ENCODE results near the gene TBC1D5. TPM values are rescaled to one million over a fixed set of nuclear protein-coding genes. Genes with fewer than 3 reads are reported as not detected.

TBC1D5 gene
- total and polyA plus RNA-seq, 4 donors, result 34.6 to 135 (median 69.1) TPM

- no peaks in the 10 kb centered on the region for H3K27me3 ChIP-seq (ENCODE audit: control insufficient read depth, insufficient read depth, low read length)
- no peak overlapping the region for H3K4me3 ChIP-seq (ENCODE audit: low read depth, low read length)
- H3K4me1 ChIP-seq (ENCODE audit: control insufficient read depth, insufficient read depth, low read length), result no peaks in the 10 kb centered on the region
- no peak overlapping the region for H3K27ac ChIP-seq (ENCODE audit: low read depth, low read length)
- WGBS (ENCODE audit: insufficient coverage), result no CpG with 5 or more reads among the region's 2 CpGs
- H3K9me3 ChIP-seq (ENCODE audit: control insufficient read depth, insufficient read depth, low read length), result no peaks in the 10 kb centered on the region
- H3K36me3 ChIP-seq (ENCODE audit: control insufficient read depth, insufficient read depth, low read length), result no peaks in the 10 kb centered on the region
- peak in 5 of 6 donors; percentile 13 to 90 (median 38) for DNase-seq (ENCODE audit: low read depth in 4 of 6, low spot score in 6 of 6)
Observed at GRCh38 chr3:17431004-17431403, 311.4 kb downstream of the TBC1D5 start.

DNA sequence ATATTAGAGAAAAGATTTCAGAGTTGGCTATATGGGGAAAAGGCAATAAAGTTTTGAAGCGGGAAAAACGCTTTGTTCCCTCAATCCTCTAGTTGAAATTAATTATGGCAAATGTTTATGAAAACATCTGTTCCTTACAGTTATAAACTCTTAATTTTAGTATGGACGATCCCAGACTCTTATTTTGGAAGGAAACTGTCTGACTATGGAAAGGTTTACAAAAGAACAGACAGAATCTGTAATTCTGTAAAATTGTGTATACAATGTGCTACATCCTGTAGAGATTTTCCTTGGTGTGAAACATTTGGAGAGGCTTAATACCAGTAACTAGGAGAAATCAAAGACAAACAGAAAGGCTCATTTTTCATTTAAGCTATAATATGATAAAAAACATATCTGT, 311.8 kb downstream of the TBC1D5 start:
- Histone ChIP-seq H3K27me3 (ENCODE audit: control insufficient read depth, insufficient read depth, low read length) (no peaks in the 10 kb centered on the region), H3K36me3 (ENCODE audit: control insufficient read depth, insufficient read depth, low read length) (no peaks in the 10 kb centered on the region), H3K4me1 (ENCODE audit: control insufficient read depth, insufficient read depth, low read length) (no peaks in the 10 kb centered on the region), H3K4me3 (ENCODE audit: low read depth, low read length) (no peak overlapping the region), H3K9me3 (ENCODE audit: control insufficient read depth, insufficient read depth, low read length) (no peaks in the 10 kb centered on the region), H3K27ac (ENCODE audit: low read depth, low read length) (no peak overlapping the region)
- DNase-seq (ENCODE audit: low read depth in 4 of 6, low spot score in 6 of 6), result peak in 1 of 6 donors; percentile 60
- WGBS (ENCODE audit: insufficient coverage), result no CpG with 5 or more reads among the region's 3 CpGs

GRCh38 chr3:17423786-17424536, 318.5 kb downstream of the TBC1D5 start:
- H3K27me3 ChIP-seq (ENCODE audit: control insufficient read depth, insufficient read depth, low read length), result no peaks in the 10 kb centered on the region
- H3K9me3 ChIP-seq (ENCODE audit: control insufficient read depth, insufficient read depth, low read length), result no peaks in the 10 kb centered on the region
- no peak overlapping the region for H3K4me3 ChIP-seq (ENCODE audit: low read depth, low read length)
- no peaks in the 10 kb centered on the region for H3K36me3 ChIP-seq (ENCODE audit: control insufficient read depth, insufficient read depth, low read length)
- no peak for DNase-seq (ENCODE audit: low read depth in 4 of 6, low spot score in 6 of 6)
- H3K27ac ChIP-seq (ENCODE audit: low read depth, low read length), result no peak overlapping the region
- WGBS (ENCODE audit: insufficient coverage), result no CpG with 5 or more reads among the region's 4 CpGs
- no peaks in the 10 kb centered on the region for H3K4me1 ChIP-seq (ENCODE audit: control insufficient read depth, insufficient read depth, low read length)

- no peak overlapping the region for H3K27ac ChIP-seq (ENCODE audit: low read depth, low read length)
- no CpG with 5 or more reads among the region's 2 CpGs for WGBS (ENCODE audit: insufficient coverage)
- no peaks in the 10 kb centered on the region for H3K36me3 ChIP-seq (ENCODE audit: control insufficient read depth, insufficient read depth, low read length)
- no peak overlapping the region for H3K4me3 ChIP-seq (ENCODE audit: low read depth, low read length)
- no peaks in the 10 kb centered on the region for H3K9me3 ChIP-seq (ENCODE audit: control insufficient read depth, insufficient read depth, low read length)
- H3K27me3 ChIP-seq (ENCODE audit: control insufficient read depth, insufficient read depth, low read length), result no peaks in the 10 kb centered on the region
- no peaks in the 10 kb centered on the region for H3K4me1 ChIP-seq (ENCODE audit: control insufficient read depth, insufficient read depth, low read length)
- DNase-seq (ENCODE audit: low read depth in 4 of 6, low spot score in 6 of 6), result no peak
Observed at GRCh38 chr3:17422636-17423035, 319.8 kb downstream of the TBC1D5 start.

DNA sequence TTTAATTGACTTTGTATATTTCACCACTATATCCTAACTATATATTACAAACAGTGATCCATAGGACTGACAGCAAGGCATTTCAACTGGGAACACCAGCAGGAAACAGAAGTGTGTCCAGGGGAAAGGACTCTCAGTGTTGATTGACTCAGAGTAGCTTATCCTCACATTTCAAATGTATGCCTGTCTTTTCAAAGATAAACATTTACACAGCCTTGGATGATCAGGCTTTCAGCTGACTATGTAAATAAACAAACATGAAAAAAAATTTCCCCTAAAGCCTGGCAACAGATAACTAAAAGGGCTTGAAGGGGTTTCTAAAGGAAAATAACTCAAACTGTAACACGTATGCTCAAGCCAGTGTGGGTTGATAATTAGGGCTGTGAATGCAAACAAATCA, 321.8 kb downstream of the TBC1D5 start:
- no CpG with 5 or more reads among the region's 1 CpG for WGBS (ENCODE audit: insufficient coverage)
- H3K27ac ChIP-seq (ENCODE audit: low read depth, low read length), result no peak overlapping the region
- H3K27me3 ChIP-seq (ENCODE audit: control insufficient read depth, insufficient read depth, low read length), result no peaks in the 10 kb centered on the region
- DNase-seq (ENCODE audit: low read depth in 4 of 6, low spot score in 6 of 6), result no peak
- H3K4me1 ChIP-seq (ENCODE audit: control insufficient read depth, insufficient read depth, low read length), result no peaks in the 10 kb centered on the region
- H3K36me3 ChIP-seq (ENCODE audit: control insufficient read depth, insufficient read depth, low read length), result no peaks in the 10 kb centered on the region
- H3K9me3 ChIP-seq (ENCODE audit: control insufficient read depth, insufficient read depth, low read length), result no peaks in the 10 kb centered on the region
- no peak overlapping the region for H3K4me3 ChIP-seq (ENCODE audit: low read depth, low read length)

DNA sequence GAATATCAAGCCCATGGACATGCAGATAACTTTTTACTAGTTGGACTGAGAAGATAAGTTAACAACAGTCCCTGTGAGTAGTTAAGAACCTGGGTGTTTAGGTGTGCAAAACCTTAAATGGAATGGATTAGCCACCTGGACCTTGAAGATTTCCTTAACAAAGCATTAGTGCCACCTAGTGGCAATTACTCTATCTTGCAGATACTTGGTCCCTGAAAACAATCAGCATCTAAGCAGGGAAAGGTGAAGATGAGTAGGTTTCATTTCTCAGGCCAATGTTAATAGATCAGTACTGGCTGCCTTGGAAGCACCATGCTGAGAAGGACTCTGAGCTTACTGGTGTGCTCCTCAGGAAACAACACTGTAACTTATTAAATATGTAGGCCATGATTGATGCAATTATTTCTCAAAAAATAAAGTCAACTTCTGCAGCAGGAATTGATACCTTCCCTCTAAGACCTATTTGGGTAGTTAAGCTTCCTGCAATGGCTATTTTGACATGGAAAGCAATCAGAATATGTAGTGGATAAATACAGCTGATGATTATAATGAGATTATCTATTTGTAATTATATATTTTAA, 329.4 kb downstream of the TBC1D5 start:
- no peak overlapping the region for H3K4me3 ChIP-seq (ENCODE audit: low read depth, low read length)
- H3K36me3 ChIP-seq (ENCODE audit: control insufficient read depth, insufficient read depth, low read length), result no peaks in the 10 kb centered on the region
- no peaks in the 10 kb centered on the region for H3K4me1 ChIP-seq (ENCODE audit: control insufficient read depth, insufficient read depth, low read length)
- no peak overlapping the region for H3K27ac ChIP-seq (ENCODE audit: low read depth, low read length)
- no peaks in the 10 kb centered on the region for H3K9me3 ChIP-seq (ENCODE audit: control insufficient read depth, insufficient read depth, low read length)
- DNase-seq (ENCODE audit: low read depth in 4 of 6, low spot score in 6 of 6), result peak in 2 of 6 donors; percentile 51 to 60
- H3K27me3 ChIP-seq (ENCODE audit: control insufficient read depth, insufficient read depth, low read length), result no peaks in the 10 kb centered on the region

DNA sequence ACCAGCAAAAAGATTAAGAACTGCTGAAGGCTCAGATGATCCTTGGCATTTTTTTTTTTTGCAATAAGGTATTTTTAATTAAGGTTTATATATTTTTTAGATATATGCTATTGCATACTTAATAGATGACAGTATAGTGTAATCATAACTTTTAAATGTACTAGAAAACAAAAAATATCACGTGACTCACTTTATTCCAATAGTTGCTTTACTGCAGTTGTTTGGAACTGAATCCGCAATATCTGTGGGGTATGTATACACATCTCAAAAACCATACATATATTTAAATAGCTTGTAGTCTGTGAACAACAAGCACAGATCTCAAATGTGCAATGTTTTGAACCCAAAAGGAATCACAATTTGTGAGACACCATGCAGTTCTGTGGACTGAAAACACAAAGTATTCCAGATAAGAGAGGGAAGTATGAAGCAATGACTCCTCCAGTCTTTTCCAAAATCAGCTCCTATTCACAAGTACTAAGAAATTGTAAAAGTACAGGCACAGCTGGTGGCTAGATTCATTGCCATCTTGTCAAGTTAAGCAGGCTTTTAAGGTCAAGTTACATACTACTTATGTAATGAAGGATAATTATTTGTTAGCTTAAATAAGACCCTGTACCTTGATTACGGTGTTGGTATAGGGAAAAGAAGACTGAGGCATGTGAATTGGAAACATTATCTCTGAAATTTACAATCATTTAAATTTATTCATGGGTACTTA, 331.1 kb downstream of the TBC1D5 start:
- Histone ChIP-seq H3K4me1 (ENCODE audit: control insufficient read depth, insufficient read depth, low read length) (no peaks in the 10 kb centered on the region), H3K36me3 (ENCODE audit: control insufficient read depth, insufficient read depth, low read length) (no peaks in the 10 kb centered on the region), H3K27ac (ENCODE audit: low read depth, low read length) (no peak overlapping the region), H3K4me3 (ENCODE audit: low read depth, low read length) (no peak overlapping the region), H3K27me3 (ENCODE audit: control insufficient read depth, insufficient read depth, low read length) (no peaks in the 10 kb centered on the region), H3K9me3 (ENCODE audit: control insufficient read depth, insufficient read depth, low read length) (no peaks in the 10 kb centered on the region)
- no CpG with 5 or more reads among the region's 3 CpGs for WGBS (ENCODE audit: insufficient coverage)
- no peak for DNase-seq (ENCODE audit: low read depth in 4 of 6, low spot score in 6 of 6)

DNA sequence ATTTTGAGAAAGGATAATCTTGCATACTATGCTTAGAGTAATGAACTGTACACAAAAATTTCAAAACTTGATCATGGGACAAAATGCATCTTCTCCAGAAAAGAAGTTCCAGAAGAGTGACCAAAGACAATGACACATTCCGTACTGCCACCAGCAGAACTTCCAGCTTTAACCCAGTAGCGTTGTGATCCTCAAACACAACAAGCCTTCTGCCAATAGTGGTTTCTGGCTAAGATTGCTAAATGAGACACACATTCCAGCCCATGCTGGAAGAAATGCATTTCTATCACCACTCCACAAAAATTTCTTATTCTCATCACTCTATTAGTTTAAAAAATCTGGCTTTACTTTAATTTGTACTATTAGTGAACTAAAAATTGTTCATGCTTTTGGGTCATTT, 334.9 kb downstream of the TBC1D5 start:
- DNase-seq (ENCODE audit: low read depth in 4 of 6, low spot score in 6 of 6), result no peak
- Histone ChIP-seq H3K27me3 (ENCODE audit: control insufficient read depth, insufficient read depth, low read length) (no peaks in the 10 kb centered on the region), H3K4me3 (ENCODE audit: low read depth, low read length) (no peak overlapping the region), H3K27ac (ENCODE audit: low read depth, low read length) (no peak overlapping the region), H3K4me1 (ENCODE audit: control insufficient read depth, insufficient read depth, low read length) (no peaks in the 10 kb centered on the region), H3K9me3 (ENCODE audit: control insufficient read depth, insufficient read depth, low read length) (no peaks in the 10 kb centered on the region), H3K36me3 (ENCODE audit: control insufficient read depth, insufficient read depth, low read length) (no peaks in the 10 kb centered on the region)
- WGBS (ENCODE audit: insufficient coverage), result 89% methylated on average over 2 of the region's 2 CpGs

DNA sequence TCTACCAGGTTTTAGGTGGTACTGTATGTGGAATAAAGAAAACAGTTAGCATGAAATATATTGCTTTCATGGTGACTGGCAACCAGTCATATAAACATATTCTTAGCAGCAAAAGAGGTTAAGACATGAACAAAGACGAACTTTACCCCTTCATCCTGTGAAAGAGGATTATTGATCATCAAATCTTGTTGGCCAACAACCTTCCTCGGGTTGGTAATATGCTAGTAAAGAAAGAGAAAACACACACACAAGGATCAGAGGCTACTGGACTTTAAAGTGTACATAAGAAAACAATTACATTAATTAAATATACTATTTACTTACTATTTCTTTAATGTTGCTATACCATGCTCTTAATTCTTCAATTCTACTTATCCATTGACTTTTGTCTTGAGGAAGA, 337.9 kb downstream of the TBC1D5 start:
- no peaks in the 10 kb centered on the region for H3K4me1 ChIP-seq (ENCODE audit: control insufficient read depth, insufficient read depth, low read length)
- no CpG with 5 or more reads among the region's 2 CpGs for WGBS (ENCODE audit: insufficient coverage)

DNA sequence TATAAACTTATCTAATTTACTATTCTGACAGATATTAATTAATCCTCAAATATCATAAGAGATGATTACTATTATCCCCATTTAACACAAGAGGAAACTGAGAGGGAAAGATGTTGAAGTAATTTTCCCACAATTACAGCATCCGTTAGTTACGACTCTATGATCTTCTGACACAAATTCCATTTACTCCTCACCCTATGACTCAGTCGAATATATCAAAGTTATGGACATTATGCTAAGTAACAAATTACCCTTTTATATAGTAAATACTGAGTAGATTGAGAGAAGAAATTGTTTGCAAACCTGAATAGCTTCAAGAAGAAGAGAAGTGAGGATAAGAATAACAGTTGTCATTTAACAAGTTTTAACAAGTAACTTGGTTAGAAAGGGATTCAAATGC, 340.0 kb downstream of the TBC1D5 start:
- Histone ChIP-seq H3K4me3 (ENCODE audit: low read depth, low read length) (no peak overlapping the region), H3K27me3 (ENCODE audit: control insufficient read depth, insufficient read depth, low read length) (no peaks in the 10 kb centered on the region), H3K36me3 (ENCODE audit: control insufficient read depth, insufficient read depth, low read length) (no peaks in the 10 kb centered on the region), H3K4me1 (ENCODE audit: control insufficient read depth, insufficient read depth, low read length) (no peaks in the 10 kb centered on the region), H3K9me3 (ENCODE audit: control insufficient read depth, insufficient read depth, low read length) (no peaks in the 10 kb centered on the region), H3K27ac (ENCODE audit: low read depth, low read length) (no peak overlapping the region)
- WGBS (ENCODE audit: insufficient coverage), result no CpG with 5 or more reads among the region's 3 CpGs
- DNase-seq (ENCODE audit: low read depth in 4 of 6, low spot score in 6 of 6), result no peak

More for the DNA sequence above, 337.9 kb downstream of the TBC1D5 start:
- Histone ChIP-seq H3K27ac (ENCODE audit: low read depth, low read length) (no peak overlapping the region), H3K9me3 (ENCODE audit: control insufficient read depth, insufficient read depth, low read length) (no peaks in the 10 kb centered on the region), H3K27me3 (ENCODE audit: control insufficient read depth, insufficient read depth, low read length) (no peaks in the 10 kb centered on the region), H3K36me3 (ENCODE audit: control insufficient read depth, insufficient read depth, low read length) (no peaks in the 10 kb centered on the region), H3K4me3 (ENCODE audit: low read depth, low read length) (no peak overlapping the region)
- DNase-seq (ENCODE audit: low read depth in 4 of 6, low spot score in 6 of 6), result no peak

Data from spinal cord (tissue), 10 donors.